HepG2 (cell line): ENCODE measurements around the gene EBP. TPM values are rescaled to one million over a fixed set of nuclear protein-coding genes. Genes with fewer than 3 reads are reported as not detected.

Source experiments
- ATAC-seq: fragments of 200-7000 bp; cut with Tn5 transposase; 3 replicates; pipeline ENCODE4 v1.9.1; 2020; ENCODE audit warnings: mild to moderate bottlenecking, moderate library complexity
- BruUV-seq: library from RNA; stranded (reverse); fragments of 400-500 nt; replicated peaks from 2 replicates; lab custom pipeline; 2021; lab: Mats Ljungman, UMichigan
- CTCF ChIA-PET: fragments of 300-600 bp; formaldehyde crosslinking; extraction: SDS; loops from one replicate; lab custom pipeline; 2021; ENCODE audit warnings: low total read pairs, inconsistent platforms, low intra/inter-chr PET ratio; lab: Yijun Ruan, JAX
- POLR2A ChIA-PET: fragments of 350-600 bp; sonication (Branson Sonifier 250); formaldehyde crosslinking; loops from one replicate; lab custom pipeline; 2020; ENCODE audit warnings: antibody characterized with exemption, inconsistent platforms; lab: Yijun Ruan, JAX
- DNase-seq: peaks from one replicate; pipeline ENCODE4 v3.0.0-alpha.2; 2015; ENCODE audit warnings: low spot score
- FAIRE-seq: peaks from 3 replicates; lab custom pipeline; 2011; peaks lifted over from hg19 to GRCh38; lab: Jason Lieb, UNC
- H2AFZ ChIP-seq: one replicate; pipeline ENCODE4 v1.6.1; 2011; ENCODE audit warnings: low read length, inconsistent platforms
- H3K27ac ChIP-seq: fragments of 300-600 bp; 3 replicates; pipeline ENCODE4 v1.8.0; 2011; ENCODE audit warnings: mixed run types, mild to moderate bottlenecking, mixed read lengths, low read length, inconsistent platforms; ENCODE audit not compliant: insufficient read depth; ENCODE audit errors: extremely low read length
- H3K27me3 ChIP-seq, 2 experiments: fragments of 200-600 bp in 1 of 2; 2 replicates in 1 of 2; 3 replicates in 1 of 2; pipeline versions ENCODE4 v1.6.0 to v1.8.0; 2011; ENCODE audit warnings: low read length in 2 of 2, mild to moderate bottlenecking in 2 of 2, moderate library complexity in 2 of 2, inconsistent platforms in 1 of 2; ENCODE audit not compliant: insufficient read depth in 2 of 2, control insufficient read depth in 1 of 2
- H3K36me3 ChIP-seq, 2 experiments: fragments of 200-600 bp in 1 of 2; replicated peaks in 1 of 2; 2 replicates in 1 of 2; 3 replicates in 1 of 2; pipeline versions ENCODE4 v1.5.1 to v1.8.0; 2011; ENCODE audit warnings: low read length in 2 of 2, inconsistent platforms in 1 of 2; ENCODE audit not compliant: insufficient read depth in 2 of 2, control insufficient read depth in 1 of 2
- H3K4me1 ChIP-seq: 2 replicates; pipeline ENCODE4 v1.5.1; 2012; ENCODE audit warnings: low read length, inconsistent platforms; ENCODE audit not compliant: insufficient read depth
- H3K4me2 ChIP-seq: 2 replicates; pipeline ENCODE4 v1.6.0; 2011; ENCODE audit warnings: low read depth, low read length, inconsistent platforms
- H3K4me3 ChIP-seq, 3 experiments: fragments of 200-600 bp in 1 of 3; sonication (generic), shearing (Covaris generic) in 1 of 3; replicated peaks in 1 of 3; 2 replicates each; pipeline ENCODE4 v1.5.1; 2011 to 2016; ENCODE audit warnings: low read length in 3 of 3, inconsistent platforms in 2 of 3, low read depth in 2 of 3, mild to moderate bottlenecking in 2 of 3, control low read depth in 1 of 3, mixed read lengths in 1 of 3; ENCODE audit not compliant: insufficient read depth in 1 of 3
- H3K79me2 ChIP-seq: one replicate; pipeline ENCODE4 v1.6.1; 2011; ENCODE audit warnings: low read length, inconsistent platforms; ENCODE audit not compliant: insufficient read depth
- H3K9ac ChIP-seq: 2 replicates; pipeline ENCODE4 v1.6.0; 2011; ENCODE audit warnings: mild to moderate bottlenecking, low read depth, low read length, inconsistent platforms; ENCODE audit not compliant: insufficient read depth
- H3K9me3 ChIP-seq: 2 replicates; pipeline ENCODE4 v1.5.1; 2012; ENCODE audit warnings: mild to moderate bottlenecking, low read length
- H4K20me1 ChIP-seq: 2 replicates; pipeline ENCODE4 v1.6.0; 2011; ENCODE audit warnings: inconsistent platforms, mild to moderate bottlenecking, low read length, moderate library complexity; ENCODE audit not compliant: insufficient read depth
- GMEB2 ChIP-seq: IDR thresholded peaks from 2 replicates; pipeline ENCODE4 v1.6.1; 2016; ENCODE audit warnings: missing biosample characterization, missing genetic modification reagents, low read depth
- JDP2 ChIP-seq: sonication (generic); formaldehyde crosslinking; IDR thresholded peaks from 2 replicates; pipeline ENCODE4 v1.8.1; 2022; ENCODE audit warnings: missing genetic modification reagents, borderline replicate concordance
- NFIB ChIP-seq: sonication (generic); formaldehyde crosslinking; IDR thresholded peaks from 2 replicates; pipeline ENCODE4 v1.9.0; 2021; ENCODE audit warnings: missing genetic modification reagents, mild to moderate bottlenecking, borderline replicate concordance
- NFRKB ChIP-seq: fragments of 450-650 bp; IDR thresholded peaks from 2 replicates; pipeline ENCODE4 v1.6.1; 2017
- RELA ChIP-seq: sonication (generic); formaldehyde crosslinking; IDR thresholded peaks from 2 replicates; pipeline ENCODE4 v1.4.0; 2020; ENCODE audit warnings: missing genetic modification reagents
- ZNF263 ChIP-seq: sonication (generic); formaldehyde crosslinking; IDR thresholded peaks from 2 replicates; pipeline ENCODE4 v1.4.0; 2020; ENCODE audit warnings: missing genetic modification reagents
- ZNF282 ChIP-seq: fragments of 450-650 bp; IDR thresholded peaks from 2 replicates; pipeline ENCODE4 v1.6.1; 2018; ENCODE audit not compliant: partially characterized antibody
- ZNF552 ChIP-seq: sonication (generic); formaldehyde crosslinking; IDR thresholded peaks from 2 replicates; pipeline ENCODE4 v1.9.0; 2022; ENCODE audit warnings: missing genetic modification reagents, mild to moderate bottlenecking, borderline replicate concordance
- ZNF709 ChIP-seq: sonication (generic); formaldehyde crosslinking; IDR thresholded peaks from 2 replicates; pipeline ENCODE4 v1.5.0; 2020; ENCODE audit warnings: mild to moderate bottlenecking, missing genetic modification reagents
- WGBS: methylation state at CpG from one replicate; pipeline ENCODE4 v1.1.6; 2017; ENCODE audit warnings: low lambda C conversion rate; 5-methylcytosine and 5-hydroxymethylcytosine counted together
- in situ Hi-C: cut with HindIII; loops from 2 replicates; pipeline ENCODE4 v1.10.0; 2017; ENCODE audit warnings: low pct_unique_long_range_greater_than_20kb; ENCODE audit not compliant: extremely low pct_ligation_motif_present
- intact Hi-C: fragments of 100-400 bp; cut with micrococcal nuclease; formaldehyde crosslinking; loops from one replicate; pipeline ENCODE4 v1.10.0; 2022; ENCODE audit not compliant: unreplicated experiment
- polyA plus RNA-seq, 8 experiments: library from polyadenylated mRNA; depleted of rRNA in 3 of 8; stranded (reverse) in 7 of 8; unstranded in 1 of 8; fragments of >200 nt; fragmentation: Illumina TruSeq in 4 of 8; extraction: Trizol in 4 of 8; gene quantifications; 2 replicates each; pipeline versions ENCODE4 v1.2.1 to v1.2.3, GENCODE V29; 2011 to 2016; ENCODE audit warnings: low read depth in 4 of 8, missing spikeins in 1 of 8, mixed read lengths in 1 of 8; ENCODE audit not compliant: insufficient read depth in 1 of 8
- total RNA-seq, 5 experiments: library from RNA; depleted of rRNA; stranded (reverse); fragments of >200 nt; fragmentation: Illumina TruSeq; extraction: Trizol; gene quantifications; 2 replicates each; pipeline ENCODE4 v1.2.3, GENCODE V29; 2016; ENCODE audit warnings: low read depth in 1 of 5
- TF ChIP-seq, protein P1 (sequence below): sonication (generic); formaldehyde crosslinking; IDR thresholded peaks from 2 replicates; pipeline ENCODE4 v1.8.0; 2022; ENCODE audit warnings: mild to moderate bottlenecking, missing genetic modification reagents; ENCODE audit not compliant: insufficient replicate concordance

Gene EBP
- total and polyA plus RNA-seq, 2 of the 13 experiments (the other 11 are each of a cell fraction or from before 2014, with no cell fraction given) = 106 to 260 TPM

DNA sequence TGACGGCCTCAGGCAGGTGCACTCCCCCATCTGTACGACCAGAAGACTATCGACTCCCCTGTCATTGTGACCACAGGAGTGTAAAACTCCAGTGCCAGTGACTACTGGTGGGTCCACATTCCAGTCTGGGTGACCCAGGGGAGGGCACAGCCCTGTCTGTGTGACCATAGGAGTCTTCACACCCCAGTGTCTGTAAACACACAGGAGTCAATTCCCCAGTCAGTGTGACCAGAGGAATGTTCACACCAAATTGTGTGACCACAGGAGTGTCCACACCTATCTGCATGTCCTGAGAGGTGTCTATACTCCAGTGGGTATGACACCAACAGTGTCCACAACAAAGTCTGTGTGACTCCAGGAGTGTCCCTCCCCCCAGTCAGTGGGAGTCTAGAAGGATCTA, 33.6 kb upstream of the EBP start:
- 0 out of 2 replicates have a peak, but pooled peaks cover under 1% of the 10 kb centered on the region for H3K4me1 ChIP-seq
- no TSS peak for BruUV-seq
- H3K27ac ChIP-seq = no peak overlapping the region
- no CpG with 5 or more reads among the region's 3 CpGs for WGBS
- CTCF ChIA-PET = no interaction called here
- intact Hi-C loops (no loop called here), in situ Hi-C loops (no loop called here)
- no peak overlapping the region for H2AFZ ChIP-seq
- DNase-seq (no peak), FAIRE-seq (no peak), ATAC-seq (no peak; the same call in 2 of the 3 replicates)
- TF ChIP-seq ZNF263 (CRISPR knock-in tag) = no peak
- TF ChIP-seq, protein P1, sequence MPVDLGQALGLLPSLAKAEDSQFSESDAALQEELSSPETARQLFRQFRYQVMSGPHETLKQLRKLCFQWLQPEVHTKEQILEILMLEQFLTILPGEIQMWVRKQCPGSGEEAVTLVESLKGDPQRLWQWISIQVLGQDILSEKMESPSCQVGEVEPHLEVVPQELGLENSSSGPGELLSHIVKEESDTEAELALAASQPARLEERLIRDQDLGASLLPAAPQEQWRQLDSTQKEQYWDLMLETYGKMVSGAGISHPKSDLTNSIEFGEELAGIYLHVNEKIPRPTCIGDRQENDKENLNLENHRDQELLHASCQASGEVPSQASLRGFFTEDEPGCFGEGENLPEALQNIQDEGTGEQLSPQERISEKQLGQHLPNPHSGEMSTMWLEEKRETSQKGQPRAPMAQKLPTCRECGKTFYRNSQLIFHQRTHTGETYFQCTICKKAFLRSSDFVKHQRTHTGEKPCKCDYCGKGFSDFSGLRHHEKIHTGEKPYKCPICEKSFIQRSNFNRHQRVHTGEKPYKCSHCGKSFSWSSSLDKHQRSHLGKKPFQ = peak; percentile 79
- H3K36me3 ChIP-seq = no peaks in the 10 kb centered on the region; a peak in 1 of 5 replicates
- POLR2A ChIA-PET = no interaction called here
- H3K79me2 ChIP-seq = no peaks in the 10 kb centered on the region
- no peak overlapping the region for H3K9ac ChIP-seq
- H3K4me2 ChIP-seq = no peak overlapping the region
- H3K9me3 ChIP-seq = no peaks in the 10 kb centered on the region
- no peaks in the 10 kb centered on the region for H3K27me3 ChIP-seq
- H3K4me3 ChIP-seq = no peak overlapping the region
- H4K20me1 ChIP-seq = no peaks in the 10 kb centered on the region

- intact Hi-C loops = no loop called here
- no peaks in the 10 kb centered on the region for H3K36me3 ChIP-seq
- H2AFZ ChIP-seq = no peak overlapping the region
- no peak for TF ChIP-seq NFRKB
- TF ChIP-seq ZNF709 (CRISPR knock-in tag) = no peak
- TF ChIP-seq GMEB2 = no peak
- no peak for TF ChIP-seq ZNF282
- TF ChIP-seq ZNF552 (CRISPR knock-in tag) = no peak
- TF ChIP-seq JDP2 = no peak
- TF ChIP-seq RELA (CRISPR knock-in tag) = no peak
- TF ChIP-seq NFIB (CRISPR knock-in tag) = no peak
- no peak overlapping the region for H3K9ac ChIP-seq
- peaks cover 13% of the 10 kb centered on the region for H3K4me1 ChIP-seq
- ATAC-seq (no peak), FAIRE-seq (no peak), DNase-seq (no peak)
- H3K79me2 ChIP-seq = no peaks in the 10 kb centered on the region
- H3K4me3 ChIP-seq = no peak overlapping the region
- no peak overlapping the region for H3K4me2 ChIP-seq
- 0% methylated on average over 1 of the region's 9 CpGs for WGBS
- BruUV-seq = no TSS peak
- no peaks in the 10 kb centered on the region for H3K9me3 ChIP-seq
- H4K20me1 ChIP-seq = no peaks in the 10 kb centered on the region
- ChIA-PET CTCF (no interaction called here), POLR2A (no interaction called here)
- no peaks in the 10 kb centered on the region for H3K27me3 ChIP-seq
- in situ Hi-C loops = no loop called here
- no peak overlapping the region for H3K27ac ChIP-seq
Measured at GRCh38 chrX:48489296-48489695, 32.3 kb upstream of the EBP start.
